Right atrium auricular region (tissue), 2 donors: ENCODE data around the gene CARD8. TPM values are rescaled to one million over a fixed set of nuclear protein-coding genes. Genes with fewer than 3 reads are reported as not detected.

Experiments used
- DNase-seq: peaks from one replicate; pipeline ENCODE4 v3.0.0-alpha.2; 2019; ENCODE audit warnings: low spot score
- H3K27ac ChIP-seq, 2 donors: fragments of 200-600 bp; sonication (generic); 1 replicate in 1 of 2; 2 replicates in 1 of 2; pipeline ENCODE4 v1.5.1; 2016 to 2019
- H3K27me3 ChIP-seq, 2 donors: fragments of 200-600 bp; sonication (generic); one replicate each; pipeline versions ENCODE4 v1.5.1 to v1.6.0; 2017 to 2019
- H3K36me3 ChIP-seq: fragments of 200-600 bp; sonication (generic); one replicate; pipeline ENCODE4 v1.5.1; 2016
- H3K4me1 ChIP-seq, 2 donors: fragments of 200-600 bp; sonication (generic); one replicate each; pipeline versions ENCODE4 v1.5.1 to v1.6.0; 2017 to 2019
- H3K4me3 ChIP-seq, 2 donors: fragments of 200-600 bp; sonication (generic); 1 replicate in 1 of 2; 2 replicates in 1 of 2; pipeline ENCODE4 v1.5.1; 2017 to 2019; ENCODE audit warnings: mild to moderate bottlenecking in 1 of 2, moderate library complexity in 1 of 2
- H3K9me3 ChIP-seq, 2 donors: fragments of 200-600 bp; sonication (generic); one replicate each; pipeline ENCODE4 v1.5.1; 2019
- total RNA-seq, 2 donors: library from RNA; depleted of rRNA; stranded (reverse); fragments of >200 nt; gene quantifications; one replicate each; pipeline ENCODE4 v1.1.0, GENCODE V29; 2016
- TF ChIP-seq, protein P1 (sequence below), 2 donors: fragments of 200-600 bp; sonication (generic); IDR thresholded peaks; one replicate each; pipeline ENCODE4 v1.5.1; 2019; ENCODE audit warnings: antibody characterized with exemption in 2 of 2

CARD8 gene
- total RNA-seq, 2 donors from 2014 or later = 19.7 to 21.2 TPM

- TF ChIP-seq, protein P1, sequence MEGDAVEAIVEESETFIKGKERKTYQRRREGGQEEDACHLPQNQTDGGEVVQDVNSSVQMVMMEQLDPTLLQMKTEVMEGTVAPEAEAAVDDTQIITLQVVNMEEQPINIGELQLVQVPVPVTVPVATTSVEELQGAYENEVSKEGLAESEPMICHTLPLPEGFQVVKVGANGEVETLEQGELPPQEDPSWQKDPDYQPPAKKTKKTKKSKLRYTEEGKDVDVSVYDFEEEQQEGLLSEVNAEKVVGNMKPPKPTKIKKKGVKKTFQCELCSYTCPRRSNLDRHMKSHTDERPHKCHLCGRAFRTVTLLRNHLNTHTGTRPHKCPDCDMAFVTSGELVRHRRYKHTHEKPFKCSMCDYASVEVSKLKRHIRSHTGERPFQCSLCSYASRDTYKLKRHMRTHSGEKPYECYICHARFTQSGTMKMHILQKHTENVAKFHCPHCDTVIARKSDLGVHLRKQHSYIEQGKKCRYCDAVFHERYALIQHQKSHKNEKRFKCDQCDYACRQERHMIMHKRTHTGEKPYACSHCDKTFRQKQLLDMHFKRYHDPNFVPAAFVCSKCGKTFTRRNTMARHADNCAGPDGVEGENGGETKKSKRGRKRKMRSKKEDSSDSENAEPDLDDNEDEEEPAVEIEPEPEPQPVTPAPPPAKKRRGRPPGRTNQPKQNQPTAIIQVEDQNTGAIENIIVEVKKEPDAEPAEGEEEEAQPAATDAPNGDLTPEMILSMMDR (IDR thresholded peaks at IDR 0.05) = no peak
- no peak overlapping the region for H3K27ac ChIP-seq
- DNase-seq = no peak
- H3K9me3 ChIP-seq = no peaks in the 10 kb centered on the region
- no peak overlapping the region for H3K4me3 ChIP-seq
- H3K36me3 ChIP-seq = no peaks in the 10 kb centered on the region
- H3K27me3 ChIP-seq = no peaks in the 10 kb centered on the region
- no peaks in the 10 kb centered on the region for H3K4me1 ChIP-seq
These were observed 64.8 kb downstream of the CARD8 start for GRCh38 chr19:48190885-48191284.

- TF ChIP-seq, protein P1 (IDR thresholded peaks at IDR 0.05) = no peak
- Histone ChIP-seq H3K4me3 (no peak overlapping the region), H3K4me1 (no peaks in the 10 kb centered on the region), H3K9me3 (no peaks in the 10 kb centered on the region), H3K36me3 (no peaks in the 10 kb centered on the region), H3K27me3 (no peaks in the 10 kb centered on the region), H3K27ac (no peak overlapping the region)
- DNase-seq = no peak
These were observed 65.3 kb downstream of the CARD8 start for GRCh38 chr19:48190288-48190884.

DNA sequence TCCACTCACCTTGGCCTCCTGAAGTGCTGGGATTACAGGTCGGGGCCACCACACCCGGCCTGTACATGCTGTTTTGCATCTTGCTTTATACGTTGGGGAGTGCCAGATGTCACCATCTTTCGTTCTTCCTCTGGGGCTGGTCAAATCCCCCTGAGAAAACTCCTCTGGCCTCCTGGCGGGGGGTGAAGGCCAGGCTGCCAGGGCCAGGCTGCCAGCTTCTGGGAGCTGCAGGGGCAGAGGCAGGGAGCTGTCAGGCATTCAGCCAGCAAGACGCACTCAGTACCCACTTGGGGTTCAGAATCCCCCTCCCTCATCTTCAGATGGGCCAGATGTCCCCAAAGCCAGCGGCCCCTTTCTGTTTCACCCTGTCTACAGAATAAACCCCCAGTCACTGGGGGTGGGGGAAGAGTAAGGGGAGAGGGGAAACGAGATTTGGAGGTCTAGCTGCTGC lies 69.1 kb downstream of the CARD8 start:
- H3K4me3 ChIP-seq = no peak overlapping the region
- H3K9me3 ChIP-seq = peaks cover 0 to 6% of the 10 kb centered on the region in 2 donors
- no peak overlapping the region for H3K27ac ChIP-seq
- TF ChIP-seq, protein P1 (IDR thresholded peaks at IDR 0.05) = no peak
- no peaks in the 10 kb centered on the region for H3K4me1 ChIP-seq
- H3K36me3 ChIP-seq = no peaks in the 10 kb centered on the region
- no peak for DNase-seq
- no peaks in the 10 kb centered on the region for H3K27me3 ChIP-seq

DNA sequence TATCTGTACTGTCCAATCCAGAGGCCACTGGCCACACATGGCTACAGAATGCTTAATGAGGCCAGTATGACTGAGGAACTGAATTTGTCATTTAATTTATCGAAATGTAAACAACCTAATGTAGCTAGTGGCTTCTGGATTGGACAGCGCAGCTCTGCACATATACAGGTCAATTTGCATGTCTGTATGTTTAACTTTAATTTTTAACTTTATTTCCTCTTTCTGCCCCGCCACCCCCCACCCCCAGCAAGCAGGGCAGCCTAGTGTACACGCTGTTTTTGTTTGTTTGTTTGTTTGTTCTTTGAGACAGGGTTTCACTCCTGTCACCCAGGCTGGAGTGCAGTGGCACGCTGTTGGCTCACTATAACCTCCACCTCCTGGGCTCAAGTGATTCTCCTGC lies 69.7 kb downstream of the CARD8 start:
- TF ChIP-seq, protein P1 (IDR thresholded peaks at IDR 0.05) = no peak
- Histone ChIP-seq H3K36me3 (no peaks in the 10 kb centered on the region), H3K27ac (no peak overlapping the region), H3K9me3 (peaks cover 0 to 11% of the 10 kb centered on the region in 2 donors), H3K4me3 (no peak overlapping the region), H3K27me3 (no peaks in the 10 kb centered on the region), H3K4me1 (no peaks in the 10 kb centered on the region)
- no peak for DNase-seq

- DNase-seq = no peak
- H3K9me3 ChIP-seq = peaks cover 0 to 12% of the 10 kb centered on the region in 2 donors
- TF ChIP-seq, protein P1 (IDR thresholded peaks at IDR 0.05) = no peak
- H3K27ac ChIP-seq = no peak overlapping the region
- no peak overlapping the region for H3K4me3 ChIP-seq
- no peaks in the 10 kb centered on the region for H3K4me1 ChIP-seq
- no peaks in the 10 kb centered on the region for H3K36me3 ChIP-seq
- H3K27me3 ChIP-seq = no peaks in the 10 kb centered on the region
These were observed 72.4 kb downstream of the CARD8 start for GRCh38 chr19:48183356-48183755.

- Histone ChIP-seq H3K27ac (no peak overlapping the region), H3K9me3 (peaks cover 0 to 12% of the 10 kb centered on the region in 2 donors), H3K4me3 (no peak overlapping the region), H3K27me3 (no peaks in the 10 kb centered on the region), H3K4me1 (no peaks in the 10 kb centered on the region), H3K36me3 (no peaks in the 10 kb centered on the region)
- no peak for DNase-seq
- TF ChIP-seq, protein P1 (IDR thresholded peaks at IDR 0.05) = no peak
These were observed 73.3 kb downstream of the CARD8 start for GRCh38 chr19:48182434-48182833.
